ENCODE results near the gene FOXP2.
"Not testable (repeated sequence)": the region's sequence is repeated elsewhere in the genome, so short reads cannot be mapped to it uniquely, and the experiment has no call there.

FOXP2 gene

DNA sequence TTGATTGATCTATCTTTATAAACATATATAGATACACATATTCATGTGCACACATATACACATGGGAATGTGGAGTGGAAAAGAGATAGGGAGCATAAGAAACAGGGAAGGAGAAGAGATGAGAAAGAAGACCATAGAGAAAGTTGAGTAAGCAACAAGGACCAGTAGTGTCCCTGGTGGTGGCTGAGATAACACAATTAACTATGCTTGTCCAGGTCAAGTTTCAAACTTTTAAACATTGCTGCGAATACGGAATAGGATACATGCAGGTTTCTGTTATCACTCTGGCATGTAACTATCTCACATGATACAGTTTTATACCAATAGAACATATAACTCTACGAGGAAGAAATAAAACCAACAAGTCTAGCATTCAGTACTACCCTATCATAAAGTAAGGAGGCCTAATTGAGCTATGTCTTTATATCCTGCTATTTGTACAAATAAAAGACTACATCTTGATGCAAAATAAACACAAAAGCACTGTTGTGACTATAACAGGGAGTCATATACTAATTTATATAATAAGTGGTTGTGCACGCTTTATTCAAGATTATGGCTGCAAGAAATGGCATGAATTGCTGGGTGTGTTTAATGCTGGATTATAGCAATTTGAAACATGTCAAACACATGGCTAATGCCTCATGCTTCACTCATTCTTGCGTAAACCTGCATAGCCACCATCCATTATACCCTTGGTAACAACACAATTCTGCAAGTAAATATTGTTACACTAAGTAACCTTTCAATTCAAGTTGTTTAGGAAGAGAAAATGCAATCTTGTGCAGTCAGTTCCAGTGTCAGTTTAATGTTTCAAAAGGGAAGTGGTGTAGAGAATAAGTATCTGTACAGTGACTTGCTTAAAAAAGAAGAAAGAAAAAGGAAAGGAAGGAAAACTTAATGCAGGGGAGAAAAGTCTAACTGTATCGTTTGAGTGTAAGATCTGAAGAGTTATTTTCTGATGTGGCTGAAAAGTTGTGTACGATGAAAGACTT lies 8.2 kb downstream of the FOXP2 start:
- no peak for DNase-seq (ENCODE audit: low read depth in 2 of 2)

- DNase-seq (ENCODE audit: low read depth in 2 of 2), result no peak
Measured at GRCh38 chr7:114426382-114426781, 11.8 kb downstream of the FOXP2 start.

DNA sequence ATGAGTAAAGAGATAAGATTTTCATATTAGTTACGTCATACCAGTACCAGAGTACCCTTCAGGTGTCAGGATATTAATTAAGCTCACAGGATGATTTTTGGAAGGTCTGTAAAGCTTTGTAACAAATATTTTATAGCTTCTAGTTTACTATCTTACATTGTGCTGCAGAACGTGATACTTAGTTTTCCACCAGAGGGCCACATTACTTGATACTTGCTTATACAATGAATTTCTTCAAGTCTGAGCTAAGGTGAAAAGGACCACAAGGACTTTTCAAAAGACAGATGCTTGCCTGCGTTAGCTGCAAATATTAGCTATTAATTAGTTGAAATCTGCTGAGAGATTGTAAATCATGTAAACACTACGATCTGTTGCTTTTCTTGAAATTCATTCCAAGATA lies 12.2 kb downstream of the FOXP2 start:
- no peak for DNase-seq (ENCODE audit: low read depth in 2 of 2)

GRCh38 chr7:114428211-114428610 lies 13.6 kb downstream of the FOXP2 start:
- DNase-seq (ENCODE audit: low read depth in 2 of 2), result no peak

DNA sequence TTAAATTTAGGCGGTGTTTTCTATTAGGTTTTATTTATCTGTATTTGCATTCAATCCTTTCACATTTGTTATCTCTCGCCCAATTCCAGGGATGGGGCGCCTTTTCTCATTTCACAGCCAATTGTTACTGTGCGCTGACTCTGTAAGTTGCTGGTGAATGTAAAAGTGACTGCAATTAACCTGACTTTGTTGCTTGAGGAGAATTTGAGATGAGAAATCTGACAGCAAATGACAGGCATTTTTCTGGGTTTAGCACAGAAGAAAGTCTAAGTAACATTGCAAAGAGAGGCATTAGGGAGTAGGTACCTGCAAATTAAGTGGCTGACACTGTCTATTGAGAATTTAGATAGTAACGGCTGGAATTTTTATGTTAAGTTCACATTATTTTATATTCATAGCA lies 16.6 kb downstream of the FOXP2 start:
- DNase-seq (ENCODE audit: low read depth in 2 of 2), result no peak

GRCh38 chr7:114432061-114432460 lies 17.4 kb downstream of the FOXP2 start:
- DNase-seq (ENCODE audit: low read depth in 2 of 2), result no peak

GRCh38 chr7:114432703-114433102 lies 18.1 kb downstream of the FOXP2 start:
- DNase-seq (ENCODE audit: low read depth in 2 of 2), result no peak

DNA sequence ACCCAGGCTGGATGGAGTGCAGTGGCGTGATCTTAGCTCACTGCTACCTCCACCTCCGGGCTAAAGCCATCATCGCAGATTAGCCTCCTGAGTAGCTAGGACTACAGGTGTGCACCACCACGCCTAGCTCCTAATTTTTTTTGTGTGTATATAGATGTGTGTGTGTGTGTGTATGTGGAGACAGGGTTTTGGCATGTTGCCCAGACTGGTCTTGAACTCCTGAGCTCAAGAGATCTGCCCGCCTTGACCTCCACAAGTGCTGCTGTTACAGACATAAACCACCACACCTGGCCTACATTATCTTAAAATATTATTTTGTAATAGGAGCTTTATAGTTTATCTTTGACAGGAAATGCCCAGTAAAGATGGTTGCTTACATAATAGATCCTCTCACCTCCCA lies 25.0 kb downstream of the FOXP2 start:
- no peak for DNase-seq (ENCODE audit: low read depth in 2 of 2)

DNA sequence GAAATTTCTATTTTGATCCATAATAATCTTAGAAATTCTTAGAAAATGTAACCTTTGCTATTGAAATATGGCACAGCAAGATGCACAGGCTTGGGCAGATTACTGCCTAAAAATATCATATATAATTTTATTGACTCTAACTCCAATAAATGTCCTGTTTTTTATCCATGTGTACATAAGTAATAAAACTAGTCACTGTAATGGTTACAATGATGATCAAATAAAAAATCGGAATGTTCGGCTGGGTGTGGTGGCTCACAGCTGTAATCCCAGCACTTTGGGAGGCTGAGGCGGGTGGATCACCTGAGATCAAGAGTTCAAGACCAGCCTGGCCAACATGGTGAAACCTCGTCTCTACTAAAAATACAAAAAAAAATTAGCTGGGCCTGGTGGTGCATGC lies 26.3 kb downstream of the FOXP2 start:
- DNase-seq (ENCODE audit: low read depth in 2 of 2), result not testable (repeated sequence)

DNA sequence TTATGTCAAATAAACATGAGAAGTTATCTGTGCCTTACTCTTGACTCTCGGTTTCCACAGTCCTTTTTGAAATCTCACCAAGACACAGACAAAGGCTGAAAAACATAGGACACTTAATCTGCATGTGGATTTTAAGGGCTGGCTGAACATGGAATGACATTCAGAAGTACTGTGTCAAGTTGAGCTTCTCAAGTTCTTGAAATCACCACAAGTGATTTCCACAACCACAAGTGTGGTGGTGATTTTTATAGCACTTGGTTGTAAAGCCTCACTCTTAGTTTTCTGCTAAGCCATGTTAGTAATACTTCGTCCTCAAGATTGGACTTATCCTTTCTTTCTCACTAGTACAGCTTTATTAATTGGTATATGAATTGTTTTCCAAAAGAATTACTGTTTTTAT lies 29.6 kb downstream of the FOXP2 start:
- DNase-seq (ENCODE audit: low read depth in 2 of 2), result no peak

GRCh38 chr7:114450431-114450830 lies 35.8 kb downstream of the FOXP2 start:
- no peak for DNase-seq (ENCODE audit: low read depth in 2 of 2)

DNA sequence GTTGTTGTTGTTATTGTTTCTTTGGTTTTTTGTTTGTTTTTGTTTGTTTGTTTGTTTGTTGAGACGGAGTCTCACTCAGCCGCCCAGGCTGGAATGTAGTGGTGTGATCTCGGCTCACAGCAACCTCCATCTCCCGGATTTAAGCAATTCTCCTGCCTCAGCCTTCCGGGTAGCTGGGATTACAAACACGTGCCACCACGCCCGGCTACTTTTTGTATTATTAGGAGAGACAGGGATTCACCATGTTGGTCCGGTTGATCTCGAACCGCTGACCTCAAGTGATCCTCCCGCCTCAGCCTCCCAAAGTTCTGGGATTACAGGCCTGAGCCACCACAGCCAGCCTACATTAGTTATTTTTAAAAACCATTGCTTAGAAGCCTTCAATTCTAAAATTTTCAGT lies 45.0 kb downstream of the FOXP2 start:
- DNase-seq (ENCODE audit: low read depth in 2 of 2), result no peak

GRCh38 chr7:114460021-114460420 lies 45.4 kb downstream of the FOXP2 start:
- DNase-seq (ENCODE audit: low read depth in 2 of 2), result no peak

DNA sequence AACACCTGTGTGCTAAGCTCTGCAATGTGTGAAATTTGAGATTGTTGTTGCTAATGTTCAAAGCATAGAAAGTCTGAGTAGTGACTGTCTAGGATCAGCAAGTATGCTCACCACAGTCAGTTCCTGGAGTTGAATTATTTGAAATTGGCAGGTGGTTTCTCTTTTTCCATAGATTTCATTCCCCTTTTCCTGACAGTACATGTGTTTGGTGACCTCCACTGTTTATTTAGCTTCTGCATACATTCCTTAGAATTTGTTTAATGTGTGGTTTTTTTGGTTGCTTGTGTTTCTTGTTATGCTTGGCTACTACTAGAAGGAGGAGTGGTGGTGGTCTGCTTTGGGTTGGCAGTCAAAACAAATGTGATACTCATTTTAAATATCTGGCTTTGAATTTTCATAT lies 52.3 kb downstream of the FOXP2 start:
- DNase-seq (ENCODE audit: low read depth in 2 of 2), result no peak

- DNase-seq (ENCODE audit: low read depth in 2 of 2), result no peak
Measured at GRCh38 chr7:114468844-114469243, 54.2 kb downstream of the FOXP2 start.

GRCh38 chr7:114472896-114473512 lies 58.4 kb downstream of the FOXP2 start:
- DNase-seq (ENCODE audit: low read depth in 2 of 2), result no peak

GRCh38 chr7:114478384-114478783 lies 63.8 kb downstream of the FOXP2 start:
- no peak for DNase-seq (ENCODE audit: low read depth in 2 of 2)

DNA sequence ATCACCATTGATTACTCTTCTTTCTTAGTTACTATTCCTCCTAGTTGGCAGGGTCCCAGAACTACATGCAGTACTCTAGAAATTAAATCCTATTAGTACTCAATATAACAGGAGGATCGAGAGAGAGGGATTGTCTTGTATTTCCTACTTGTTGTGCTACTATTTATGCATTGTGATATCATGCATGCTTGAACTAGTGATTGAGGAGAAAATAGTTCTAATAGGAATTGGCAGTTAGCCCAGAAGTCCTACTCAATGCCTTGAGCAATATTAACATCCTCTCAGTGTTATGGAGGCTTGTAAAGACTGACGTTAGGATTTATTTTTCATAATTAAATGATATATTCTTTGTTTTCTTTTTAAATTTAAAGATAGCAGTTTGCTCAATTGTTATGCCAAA lies 67.4 kb downstream of the FOXP2 start:
- DNase-seq (ENCODE audit: low read depth in 2 of 2), result no peak

- DNase-seq (ENCODE audit: low read depth in 2 of 2), result no peak
Measured at GRCh38 chr7:114484226-114484625, 69.6 kb downstream of the FOXP2 start.

DNA sequence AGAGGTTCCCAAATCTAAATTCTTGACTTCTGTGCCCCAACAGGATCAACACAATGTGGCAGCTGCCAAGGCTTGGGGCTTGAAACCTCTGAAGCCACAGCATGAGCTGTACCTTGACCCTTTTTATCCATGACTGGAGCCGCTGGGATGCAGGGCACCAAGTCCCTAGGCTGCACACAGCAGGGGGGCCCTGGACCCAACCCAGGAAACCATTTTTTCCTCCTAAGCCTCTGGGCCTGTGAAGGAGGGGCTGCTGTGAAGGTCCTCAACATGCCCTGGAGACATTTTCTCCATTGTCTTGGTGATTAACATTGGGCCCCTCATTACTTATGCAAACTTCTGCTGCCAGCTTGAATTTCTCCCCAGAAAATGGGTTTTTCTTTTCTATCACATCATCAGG lies 72.6 kb downstream of the FOXP2 start:
- no peak for DNase-seq (ENCODE audit: low read depth in 2 of 2)

GRCh38 chr7:114488696-114489095 lies 74.1 kb downstream of the FOXP2 start:
- DNase-seq (ENCODE audit: low read depth in 2 of 2), result no peak

DNA sequence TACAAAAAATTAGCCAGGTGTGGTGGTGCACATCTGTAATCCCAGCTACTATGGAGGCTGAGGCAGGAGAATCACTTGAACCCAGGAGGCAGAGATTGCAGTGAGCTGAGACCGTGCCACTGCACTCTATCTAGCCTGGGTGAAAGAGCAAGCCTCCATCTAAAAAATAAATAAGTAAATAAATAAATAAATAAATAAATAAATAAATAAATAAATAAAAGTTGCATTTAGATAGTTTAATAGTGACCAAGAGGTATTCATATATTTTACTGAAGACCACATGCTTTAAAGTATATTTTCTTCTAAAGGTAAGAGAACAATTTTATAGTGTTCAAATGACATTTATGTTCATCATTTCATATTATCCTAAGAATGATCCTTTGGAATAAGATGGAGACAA lies 82.9 kb downstream of the FOXP2 start:
- not testable (repeated sequence) for DNase-seq (ENCODE audit: low read depth in 2 of 2)

Data from stimulated activated CD8-positive, alpha-beta memory T cell treated with anti-CD3 and anti-CD28 coated beads, Interleukin-2, amount 100 ng/mL, for 48 hours (primary cell).